PFSK-1 (cell line): ENCODE measurements around the gene ABCD1.

Experiments
- POLR2AphosphoS5 ChIP-seq: IDR thresholded peaks from 2 replicates; pipeline ENCODE4 v1.6.1; 2012; ENCODE audit warnings: low read depth, mild to moderate bottlenecking, control low read depth, low read length, moderate library complexity
- TF ChIP-seq, protein P1 (sequence below), 2 experiments: IDR thresholded peaks; 2 replicates each; pipeline versions ENCODE4 v1.6.1 to v1.8.0; 2011 to 2012; ENCODE audit warnings: low read depth in 2 of 2, low read length in 2 of 2, control low read depth in 1 of 2, inconsistent platforms in 1 of 2, mild to moderate bottlenecking in 1 of 2, moderate library complexity in 1 of 2; ENCODE audit not compliant: insufficient read depth in 1 of 2

DNA sequence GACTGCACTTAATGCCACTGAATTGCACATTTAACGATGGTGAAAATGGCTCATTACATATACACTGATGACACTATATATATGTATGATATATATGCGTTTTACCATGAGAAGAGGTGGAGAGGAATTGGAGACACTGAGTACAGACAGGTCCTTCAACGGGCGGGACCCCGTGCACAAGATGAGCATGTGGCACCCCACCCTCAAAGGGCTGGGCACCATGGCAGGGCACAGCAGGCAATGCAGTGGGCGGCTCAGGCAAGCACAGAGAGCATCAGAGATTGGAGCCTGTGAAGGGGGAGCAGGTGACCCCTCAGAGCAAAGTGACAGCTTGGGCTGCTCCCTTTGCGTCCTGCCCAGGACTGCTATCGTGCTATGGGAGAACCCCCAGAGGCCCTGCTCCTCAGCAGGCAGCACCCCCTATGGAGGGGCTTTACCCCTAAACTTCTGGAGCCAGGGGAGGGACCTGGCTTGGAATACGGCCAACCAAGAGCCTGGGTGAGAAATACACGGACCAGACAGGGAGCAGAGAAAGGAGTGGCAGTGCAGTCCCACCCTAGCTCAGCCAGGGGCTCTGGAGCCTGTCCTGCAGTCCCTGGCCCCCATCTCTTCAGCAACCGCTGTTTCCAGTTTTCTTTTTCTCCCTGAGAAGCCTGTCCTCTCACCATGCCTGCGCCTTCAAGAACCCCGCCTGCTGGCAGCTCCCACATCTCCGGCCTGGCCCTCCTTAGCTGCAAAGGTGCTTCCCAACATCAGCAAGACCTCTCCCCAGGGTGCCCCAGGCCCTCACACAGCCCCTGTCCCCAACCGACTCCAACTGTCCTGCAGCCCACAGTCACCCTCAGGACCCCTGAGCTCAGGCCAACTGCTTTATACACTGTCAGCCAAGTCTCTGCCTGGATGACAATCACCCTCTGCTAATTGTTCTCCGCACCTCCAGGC is 26.5 kb upstream of the ABCD1 start:
- TF ChIP-seq, protein P1, sequence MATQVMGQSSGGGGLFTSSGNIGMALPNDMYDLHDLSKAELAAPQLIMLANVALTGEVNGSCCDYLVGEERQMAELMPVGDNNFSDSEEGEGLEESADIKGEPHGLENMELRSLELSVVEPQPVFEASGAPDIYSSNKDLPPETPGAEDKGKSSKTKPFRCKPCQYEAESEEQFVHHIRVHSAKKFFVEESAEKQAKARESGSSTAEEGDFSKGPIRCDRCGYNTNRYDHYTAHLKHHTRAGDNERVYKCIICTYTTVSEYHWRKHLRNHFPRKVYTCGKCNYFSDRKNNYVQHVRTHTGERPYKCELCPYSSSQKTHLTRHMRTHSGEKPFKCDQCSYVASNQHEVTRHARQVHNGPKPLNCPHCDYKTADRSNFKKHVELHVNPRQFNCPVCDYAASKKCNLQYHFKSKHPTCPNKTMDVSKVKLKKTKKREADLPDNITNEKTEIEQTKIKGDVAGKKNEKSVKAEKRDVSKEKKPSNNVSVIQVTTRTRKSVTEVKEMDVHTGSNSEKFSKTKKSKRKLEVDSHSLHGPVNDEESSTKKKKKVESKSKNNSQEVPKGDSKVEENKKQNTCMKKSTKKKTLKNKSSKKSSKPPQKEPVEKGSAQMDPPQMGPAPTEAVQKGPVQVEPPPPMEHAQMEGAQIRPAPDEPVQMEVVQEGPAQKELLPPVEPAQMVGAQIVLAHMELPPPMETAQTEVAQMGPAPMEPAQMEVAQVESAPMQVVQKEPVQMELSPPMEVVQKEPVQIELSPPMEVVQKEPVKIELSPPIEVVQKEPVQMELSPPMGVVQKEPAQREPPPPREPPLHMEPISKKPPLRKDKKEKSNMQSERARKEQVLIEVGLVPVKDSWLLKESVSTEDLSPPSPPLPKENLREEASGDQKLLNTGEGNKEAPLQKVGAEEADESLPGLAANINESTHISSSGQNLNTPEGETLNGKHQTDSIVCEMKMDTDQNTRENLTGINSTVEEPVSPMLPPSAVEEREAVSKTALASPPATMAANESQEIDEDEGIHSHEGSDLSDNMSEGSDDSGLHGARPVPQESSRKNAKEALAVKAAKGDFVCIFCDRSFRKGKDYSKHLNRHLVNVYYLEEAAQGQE (IDR thresholded peaks at IDR 0.05; ENCODE audit: insufficient read depth in 1 of 2, low read depth in 2 of 2, low read length in 2 of 2): no peak
- TF ChIP-seq POLR2AphosphoS5: no peak
